Activated CD4-positive, alpha-beta T cell treated with anti-CD3 and anti-CD28 coated beads for 36 hours (primary cell): ENCODE results near the gene MYH9. TPM values are rescaled to one million over a fixed set of nuclear protein-coding genes. Genes with fewer than 3 reads are reported as not detected.

Experiments used
- ATAC-seq: fragments of 200-7000 bp; cut with Tn5 transposase; one replicate; pipeline ENCODE4 v1.10.0; 2021; ENCODE audit warnings: mild to moderate bottlenecking, moderate library complexity
- CTCF ChIA-PET: fragments of 350-600 bp; sonication (Branson Sonifier 250); formaldehyde crosslinking; loops from one replicate; lab custom pipeline; 2021; ENCODE audit warnings: antibody characterized with exemption; lab: Charles Lee
- POLR2A ChIA-PET: fragments of 350-600 bp; sonication (Branson Sonifier 250); formaldehyde crosslinking; loops from one replicate; lab custom pipeline; 2021; ENCODE audit warnings: antibody characterized with exemption, inconsistent platforms; lab: Charles Lee
- DNase-seq: peaks from one replicate; pipeline ENCODE4 v3.0.0-alpha.2; 2020
- H3K27ac Mint-ChIP-seq: one replicate; pipeline ENCODE4 v1.8.0; 2021; ENCODE audit warnings: mixed read lengths
- H3K27me3 Mint-ChIP-seq: one replicate; pipeline ENCODE4 v1.8.0; 2021; ENCODE audit warnings: mixed read lengths
- H3K36me3 Mint-ChIP-seq: one replicate; pipeline ENCODE4 v1.8.0; 2021; ENCODE audit warnings: low read depth, mixed read lengths
- H3K4me1 Mint-ChIP-seq: one replicate; pipeline ENCODE4 v1.8.0; 2021; ENCODE audit warnings: mixed read lengths
- H3K4me3 Mint-ChIP-seq: one replicate; pipeline ENCODE4 v1.8.0; 2021; ENCODE audit warnings: mild to moderate bottlenecking, moderate library complexity, mixed read lengths
- H3K9me3 Mint-ChIP-seq: one replicate; pipeline ENCODE4 v1.8.0; 2021; ENCODE audit warnings: low read depth, mixed read lengths
- intact Hi-C, 2 experiments: fragments of 100-400 bp; cut with DNase I in 1 of 2; cut with micrococcal nuclease in 1 of 2; formaldehyde crosslinking; loops; one replicate each; pipeline versions ENCODE4 v1.14.2 to v1.15.1; 2022 to 2024; cut with DNase I, micrococcal nuclease
- microRNA-seq: library from miRNA; unstranded; fragments of <30 nt; microRNA quantifications from one replicate; pipeline ENCODE4 v1.2.0, GENCODE V29; 2021; ENCODE audit warnings: borderline replicate concordance
- total RNA-seq, 2 experiments: library from RNA; stranded (reverse); gene quantifications; one replicate each; pipeline ENCODE4 v1.2.3, GENCODE V29; 2021

MYH9 gene
- total RNA-seq, 2 experiments from 2014 or later: 720 to 773 TPM

- no peaks in the 10 kb centered on the region for H3K27me3 Mint-ChIP-seq
- no peak overlapping the region for H3K27ac Mint-ChIP-seq
- ChIA-PET CTCF (no interaction called here), POLR2A (no interaction called here)
- H3K9me3 Mint-ChIP-seq: no peaks in the 10 kb centered on the region
- intact Hi-C loops: loop anchor here in 1 of 2 experiments (5.0 kb wide), 2 partner anchors 42 to 88 kb away; no protein-coding TSS in a partner anchor
- no peak overlapping the region for H3K4me3 Mint-ChIP-seq
- DNase-seq (no peak), ATAC-seq (no peak)
- H3K4me1 Mint-ChIP-seq: peaks cover 49% of the 10 kb centered on the region
- peaks cover 73% of the 10 kb centered on the region for H3K36me3 Mint-ChIP-seq
Observed at GRCh38 chr22:36234919-36235318, 152.8 kb downstream of the MYH9 start.

- Mint-ChIP-seq H3K4me1 (peaks cover 44% of the 10 kb centered on the region), H3K4me3 (no peak overlapping the region)
- ATAC-seq: no peak
Observed at GRCh38 chr22:36234213-36234612, 153.6 kb downstream of the MYH9 start.

GRCh38 chr22:36233796-36234195 lies 154.0 kb downstream of the MYH9 start:
- CTCF ChIA-PET: no interaction called here
- Mint-ChIP-seq H3K9me3 (no peaks in the 10 kb centered on the region), H3K27me3 (no peaks in the 10 kb centered on the region), H3K36me3 (peaks cover 76% of the 10 kb centered on the region), H3K27ac (no peak overlapping the region), H3K4me3 (no peak overlapping the region), H3K4me1 (peaks cover 44% of the 10 kb centered on the region)
- ATAC-seq (no peak), DNase-seq (no peak)
- POLR2A ChIA-PET: no interaction called here
- intact Hi-C loops: no loop called here

More at GRCh38 chr22:36234213-36234612, 153.6 kb downstream of the MYH9 start:
- DNase-seq: no peak
- CTCF ChIA-PET: no interaction called here
- intact Hi-C loops: no loop called here
- H3K27ac Mint-ChIP-seq: no peak overlapping the region
- no peaks in the 10 kb centered on the region for H3K27me3 Mint-ChIP-seq
- no peaks in the 10 kb centered on the region for H3K9me3 Mint-ChIP-seq
- POLR2A ChIA-PET: no interaction called here
- peaks cover 74% of the 10 kb centered on the region for H3K36me3 Mint-ChIP-seq

GRCh38 chr22:36232715-36233401 lies 154.9 kb downstream of the MYH9 start:
- Mint-ChIP-seq H3K27me3 (no peaks in the 10 kb centered on the region), H3K9me3 (no peaks in the 10 kb centered on the region), H3K4me1 (peaks cover 40% of the 10 kb centered on the region), H3K36me3 (peaks cover 76% of the 10 kb centered on the region), H3K27ac (no peak overlapping the region), H3K4me3 (no peak overlapping the region)
- ChIA-PET POLR2A (no interaction called here), CTCF (no interaction called here)
- intact Hi-C loops: no loop called here
- ATAC-seq (no peak), DNase-seq (no peak)

Small RNAs within 50 kb of the gene (microRNA-seq; reads per million reads assigned to microRNA genes)
- gene MIR6819: 2.5 reads per million

Other genes with a start within 250 kb of the MYH9 start
- gene APOL3, start 227.2 kb downstream of the MYH9 start, total RNA-seq: 10 to 100 TPM; 50.6 to 55.4 TPM
- under 1 TPM; 0.16 to 0.21 TPM for gene APOL4, start 186.2 kb downstream of the MYH9 start, total RNA-seq
- gene APOL2, start 148.4 kb downstream of the MYH9 start, total RNA-seq: 10 to 100 TPM; 64.5 TPM
- gene APOL1, start 134.8 kb downstream of the MYH9 start, total RNA-seq: 10 to 100 TPM; 32.0 to 37.2 TPM
- 10 to 100 TPM; 95.5 to 99.1 TPM for gene TXN2, start 93.7 kb upstream of the MYH9 start, total RNA-seq
- gene FOXRED2, start 119.1 kb upstream of the MYH9 start, total RNA-seq: 10 to 100 TPM; 15.7 to 16.6 TPM
- 100 to 1,000 TPM; 359 to 403 TPM for gene EIF3D, start 141.2 kb upstream of the MYH9 start, total RNA-seq